GM20000 (cell line): ENCODE measurements around the gene USP5.

Experiments used
- DNase-seq: peaks from one replicate; pipeline ENCODE4 v3.0.0; 2012; ENCODE audit warnings: low spot score
- CTCF ChIP-seq: IDR thresholded peaks from 2 replicates; pipeline ENCODE4 v1.5.1; 2012; ENCODE audit warnings: mild to moderate bottlenecking, control low read depth; ENCODE audit errors: extremely low read depth, missing control alignments

USP5 gene

GRCh38 chr12:6826734-6827436, 25.1 kb upstream of the USP5 start:
- no peak for TF ChIP-seq CTCF

GRCh38 chr12:6827437-6827911, 24.5 kb upstream of the USP5 start:
- DNase-seq = peak; percentile 71
- TF ChIP-seq CTCF = no peak

More at GRCh38 chr12:6826734-6827436, 25.1 kb upstream of the USP5 start:
- no peak for DNase-seq

GRCh38 chr12:6827982-6828780, 23.8 kb upstream of the USP5 start, which contains the start of gene P3H3:
Gene P3H3 (plus strand): TSS chr12:6828407. CDS start chr12:6828441, 34 bp downstream.
- DNase-seq = peak; percentile 59
- TF ChIP-seq CTCF = no peak

GRCh38 chr12:6828781-6829535, 23.0 kb upstream of the USP5 start:
- TF ChIP-seq CTCF = no peak
- peak; percentile 68 for DNase-seq

GRCh38 chr12:6829536-6830220, 22.3 kb upstream of the USP5 start:
- no peak for DNase-seq
- TF ChIP-seq CTCF = no peak

- TF ChIP-seq CTCF = no peak
- no peak for DNase-seq
Measured at GRCh38 chr12:6830286-6830890, 21.6 kb upstream of the USP5 start.
